Liver (tissue), 9 donors: Measurements from ENCODE around the gene ITPRIPL2. TPM values are rescaled to one million over a fixed set of nuclear protein-coding genes. Genes with fewer than 3 reads are reported as not detected.

Experiments
- DNase-seq: peaks from one replicate; pipeline ENCODE4 v3.0.0-alpha.2; 2017; ENCODE audit warnings: low spot score
- H3K27ac ChIP-seq, 2 donors: one replicate each; pipeline ENCODE4 v1.7.0; 2013; ENCODE audit warnings: inconsistent platforms in 2 of 2, low read length in 2 of 2, control low read depth in 1 of 2, low read depth in 1 of 2, mild to moderate bottlenecking in 1 of 2
- H3K27me3 ChIP-seq, 4 donors: one replicate each; pipeline versions ENCODE4 v1.6.1 to v1.7.0; 2013; ENCODE audit warnings: low read length in 3 of 4, inconsistent platforms in 1 of 4, mild to moderate bottlenecking in 1 of 4, moderate library complexity in 1 of 4; ENCODE audit not compliant: control insufficient read depth in 4 of 4, insufficient read depth in 4 of 4
- H3K36me3 ChIP-seq, 4 donors: one replicate each; pipeline versions ENCODE4 v1.6.1 to v1.7.0; 2013; ENCODE audit warnings: low read length in 3 of 4, mild to moderate bottlenecking in 3 of 4, low read depth in 1 of 4, moderate library complexity in 1 of 4; ENCODE audit not compliant: control insufficient read depth in 4 of 4, insufficient read depth in 3 of 4
- H3K4me1 ChIP-seq, 4 donors: one replicate each; pipeline versions ENCODE4 v1.6.1 to v1.7.0; 2013; ENCODE audit warnings: low read length in 3 of 4, mild to moderate bottlenecking in 3 of 4, moderate library complexity in 1 of 4; ENCODE audit not compliant: control insufficient read depth in 4 of 4, insufficient read depth in 4 of 4
- H3K4me3 ChIP-seq, 3 donors: one replicate each; pipeline versions ENCODE4 v1.6.1 to v1.7.0; 2013; ENCODE audit warnings: low read length in 3 of 3, control low read depth in 1 of 3, low read depth in 1 of 3, mild to moderate bottlenecking in 1 of 3
- H3K9ac ChIP-seq, 2 donors: one replicate each; pipeline ENCODE4 v1.7.0; 2013; ENCODE audit warnings: low read length in 2 of 2, mild to moderate bottlenecking in 2 of 2, moderate library complexity in 2 of 2, control low read depth in 1 of 2, low read depth in 1 of 2
- H3K9me3 ChIP-seq, 4 donors: one replicate each; pipeline versions ENCODE4 v1.6.1 to v1.7.0; 2013; ENCODE audit warnings: low read length in 3 of 4; ENCODE audit not compliant: control insufficient read depth in 4 of 4
- ATF3 ChIP-seq: IDR thresholded peaks from 2 replicates; pipeline ENCODE4 v1.6.1; 2016; ENCODE audit warnings: antibody characterized with exemption
- CTCF ChIP-seq: fragments of 150-350 bp; IDR thresholded peaks from 2 replicates; pipeline ENCODE4 v1.5.1; 2017; ENCODE audit warnings: improper control_type of control experiment, low read depth, low read length; ENCODE audit not compliant: missing input control
- EGR1 ChIP-seq, 2 donors: IDR thresholded peaks; 2 replicates each; pipeline ENCODE4 v1.6.1; 2016 to 2018; ENCODE audit warnings: antibody characterized with exemption in 2 of 2, low read depth in 2 of 2
- FOXA1 ChIP-seq: IDR thresholded peaks from 2 replicates; pipeline ENCODE4 v1.6.1; 2016; ENCODE audit warnings: antibody characterized with exemption
- FOXA2 ChIP-seq: IDR thresholded peaks from 2 replicates; pipeline ENCODE4 v1.6.1; 2016; ENCODE audit warnings: antibody characterized with exemption
- GABPA ChIP-seq, 2 donors: IDR thresholded peaks in 1 of 2; conservative IDR thresholded peaks in 1 of 2; 2 replicates each; pipeline ENCODE4 v1.6.1; 2016; ENCODE audit warnings: antibody characterized with exemption in 2 of 2, mild to moderate bottlenecking in 1 of 2, moderate library complexity in 1 of 2
- HNF4A ChIP-seq, 2 donors: conservative IDR thresholded peaks; 2 replicates each; pipeline ENCODE4 v1.6.1; 2016; ENCODE audit warnings: antibody characterized with exemption in 2 of 2, mild to moderate bottlenecking in 2 of 2
- HNF4G ChIP-seq: IDR thresholded peaks from 2 replicates; pipeline ENCODE4 v1.6.1; 2016; ENCODE audit warnings: antibody characterized with exemption
- JUND ChIP-seq, 2 donors: IDR thresholded peaks; 2 replicates each; pipeline ENCODE4 v1.6.1; 2016; ENCODE audit warnings: antibody characterized with exemption in 2 of 2
- NR2F2 ChIP-seq: IDR thresholded peaks from 2 replicates; pipeline ENCODE4 v1.6.1; 2016; ENCODE audit warnings: antibody characterized with exemption
- RAD21 ChIP-seq, 2 donors: IDR thresholded peaks; 2 replicates each; pipeline ENCODE4 v1.6.1; 2016; ENCODE audit warnings: antibody characterized with exemption in 2 of 2, mild to moderate bottlenecking in 2 of 2
- REST ChIP-seq: IDR thresholded peaks from 2 replicates; pipeline ENCODE4 v1.6.1; 2016; ENCODE audit warnings: antibody characterized with exemption, mild to moderate bottlenecking
- RXRA ChIP-seq, 2 donors: IDR thresholded peaks; 2 replicates each; pipeline ENCODE4 v1.6.1; 2017 to 2018; ENCODE audit warnings: antibody characterized with exemption in 2 of 2, mild to moderate bottlenecking in 1 of 2
- SP1 ChIP-seq: IDR thresholded peaks from 2 replicates; pipeline ENCODE4 v1.6.1; 2018; ENCODE audit warnings: antibody characterized with exemption, mild to moderate bottlenecking
- TAF1 ChIP-seq: conservative IDR thresholded peaks from 2 replicates; pipeline ENCODE4 v1.6.1; 2016; ENCODE audit warnings: antibody characterized with exemption, mild to moderate bottlenecking
- YY1 ChIP-seq: IDR thresholded peaks from 2 replicates; pipeline ENCODE4 v1.6.1; 2016; ENCODE audit warnings: antibody characterized with exemption, mild to moderate bottlenecking
- ZBTB33 ChIP-seq: IDR thresholded peaks from 2 replicates; pipeline ENCODE4 v1.6.1; 2016; ENCODE audit warnings: antibody characterized with exemption
- WGBS: extraction: QIAGEN DNeasy Blood & Tissue Kit; methylation state at CpG from one replicate; pipeline ENCODE4 v1.1.7; 2013; 5-methylcytosine and 5-hydroxymethylcytosine counted together
- polyA plus RNA-seq, 2 donors: library from polyadenylated mRNA; stranded (reverse) in 1 of 2; unstranded in 1 of 2; fragments of 200-250 nt in 1 of 2; fragments of >200 nt in 1 of 2; fragmentation: Nextera tagmentation in 1 of 2; extraction: Ambion mirVana in 1 of 2; gene quantifications; one replicate each; pipeline versions ENCODE4 v1.2.1 to v1.2.3, GENCODE V29; 2013 to 2015
- total RNA-seq, 2 donors: library from RNA; depleted of rRNA; stranded (reverse); fragments of >200 nt; gene quantifications; one replicate each; pipeline ENCODE4 v1.2.3, GENCODE V29; 2014
- TF ChIP-seq, protein P1 (sequence below): IDR thresholded peaks from 2 replicates; pipeline ENCODE4 v1.6.1; 2016; ENCODE audit warnings: antibody characterized with exemption
- donor health status: healthy.
- donor health status: healthy.
- donor health status: healthy.
- donor health status: healthy.
- donor health status: healthy.

Gene ITPRIPL2
- total and polyA plus RNA-seq, 4 donors, result 2.2 to 14.3 (median 5.5) TPM

GRCh38 chr16:19119564-19119963, 5.8 kb downstream of the ITPRIPL2 start:
- Histone ChIP-seq H3K36me3 (peaks cover 0 to 5% (median 1%) of the 10 kb centered on the region in 4 donors), H3K9me3 (no peaks in the 10 kb centered on the region), H3K4me3 (no peak overlapping the region), H3K27me3 (no peaks in the 10 kb centered on the region), H3K4me1 (peaks cover 14 to 51% (median 32%) of the 10 kb centered on the region in 4 donors), H3K27ac (peak overlapping the region; percentile 49 to 57), H3K9ac (no peak overlapping the region)
- 70% methylated on average over 5 of the region's 5 CpGs for WGBS
- no peak for TF ChIP-seq HNF4A (conservative IDR thresholded peaks at IDR 0.05)
- no peak for DNase-seq

DNA sequence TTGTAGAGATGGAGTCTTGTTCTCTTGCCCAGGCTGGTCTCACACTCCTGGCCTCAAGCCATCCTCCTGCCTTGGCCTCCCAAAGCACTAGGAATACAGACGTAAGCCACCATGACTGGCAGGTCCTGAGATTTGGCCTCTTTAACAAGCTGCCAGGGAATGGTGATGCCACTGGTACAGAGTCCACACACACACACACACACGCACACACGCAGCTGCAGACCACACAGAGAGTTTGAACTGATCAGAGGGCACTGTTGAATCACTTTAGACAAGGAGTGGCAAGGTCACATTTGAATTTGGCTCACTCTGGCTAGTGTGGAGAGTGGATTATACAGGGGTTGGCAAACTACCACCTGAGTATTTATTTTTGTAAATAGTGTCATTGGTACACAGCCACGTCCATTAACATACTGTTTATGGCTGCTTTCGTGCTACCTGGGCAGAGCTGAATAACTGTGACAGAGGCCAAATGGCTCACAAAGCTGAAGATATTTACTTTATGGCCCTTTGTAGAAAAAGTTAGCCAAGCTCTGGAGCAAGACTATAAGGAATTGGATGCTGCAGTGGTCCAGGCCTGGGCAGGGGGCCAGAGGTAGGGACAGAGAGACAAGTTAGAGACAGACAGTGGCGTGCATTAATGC, 9.9 kb downstream of the ITPRIPL2 start:
- TF ChIP-seq ZBTB33, result peak; percentile 96
- peak; percentile 99 for TF ChIP-seq SP1
- TF ChIP-seq NR2F2, result peak; percentile 73
- no peak for TF ChIP-seq CTCF
- TF ChIP-seq HNF4G, result peak; percentile 98
- TF ChIP-seq GABPA (IDR thresholded peaks at IDR 0.05 in 1 of 2, conservative IDR thresholded peaks at IDR 0.05 in 1 of 2), result peak in 1 of 2 donors; percentile 68
- peak; percentile 99 to 100 for TF ChIP-seq HNF4A (conservative IDR thresholded peaks at IDR 0.05)
- TF ChIP-seq, protein P1, sequence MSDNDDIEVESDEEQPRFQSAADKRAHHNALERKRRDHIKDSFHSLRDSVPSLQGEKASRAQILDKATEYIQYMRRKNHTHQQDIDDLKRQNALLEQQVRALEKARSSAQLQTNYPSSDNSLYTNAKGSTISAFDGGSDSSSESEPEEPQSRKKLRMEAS, result peak; percentile 98
- no peak for TF ChIP-seq TAF1
- TF ChIP-seq JUND (IDR thresholded peaks at IDR 0.05), result peak; percentile 94 to 98
- TF ChIP-seq EGR1 (IDR thresholded peaks at IDR 0.05; ENCODE audit: low read depth in 2 of 2), result peak in 1 of 2 donors; percentile 72
- peak; percentile 86 for TF ChIP-seq REST
- peak; percentile 97 for TF ChIP-seq FOXA2
- peak; percentile 97 for TF ChIP-seq FOXA1
- TF ChIP-seq RAD21 (IDR thresholded peaks at IDR 0.05), result peak; percentile 49 to 64
- peak; percentile 91 for TF ChIP-seq YY1
- TF ChIP-seq RXRA (IDR thresholded peaks at IDR 0.05), result peak; percentile 98 to 99
- peak; percentile 98 for TF ChIP-seq ATF3
- no peaks in the 10 kb centered on the region for H3K27me3 ChIP-seq
- peaks cover 0 to 28% (median 5%) of the 10 kb centered on the region in 4 donors for H3K4me1 ChIP-seq
- peaks cover 0 to 3% (median under 1%) of the 10 kb centered on the region in 4 donors for H3K9me3 ChIP-seq
- no peak for DNase-seq
- H3K9ac ChIP-seq, result peak overlapping the region in 1 of 2 donors; percentile 40
- 41% methylated on average over 6 of the region's 6 CpGs for WGBS
- H3K4me3 ChIP-seq, result no peak overlapping the region
- H3K27ac ChIP-seq, result peak overlapping the region; percentile 75 to 82
- H3K36me3 ChIP-seq, result peaks cover 0 to 3% (median 1%) of the 10 kb centered on the region in 4 donors
